Central memory CD4-positive, alpha-beta T cell (primary cell): ENCODE results near the gene SAMD7.

ENCODE experiments used
- DNase-seq: peaks from one replicate; pipeline ENCODE4 v3.0.0; 2022
- total RNA-seq, 3 experiments: gene quantifications; one replicate each; lab custom pipeline; 2026; lab: John Stamatoyannopoulos, UW

The SAMD7 gene
- total RNA-seq = 0 reads per million in 3 experiments

GRCh38 chr3:169911272-169911671 lies at the start of gene SAMD7:
Gene SAMD7, plus strand, starts transcription at chr3:169911572. Its CDS starts 7,927 bp downstream, at chr3:169919499.
- no peak for DNase-seq

GRCh38 chr3:169861871-169862270 lies 49.5 kb upstream of the SAMD7 start:
- no peak for DNase-seq

DNA sequence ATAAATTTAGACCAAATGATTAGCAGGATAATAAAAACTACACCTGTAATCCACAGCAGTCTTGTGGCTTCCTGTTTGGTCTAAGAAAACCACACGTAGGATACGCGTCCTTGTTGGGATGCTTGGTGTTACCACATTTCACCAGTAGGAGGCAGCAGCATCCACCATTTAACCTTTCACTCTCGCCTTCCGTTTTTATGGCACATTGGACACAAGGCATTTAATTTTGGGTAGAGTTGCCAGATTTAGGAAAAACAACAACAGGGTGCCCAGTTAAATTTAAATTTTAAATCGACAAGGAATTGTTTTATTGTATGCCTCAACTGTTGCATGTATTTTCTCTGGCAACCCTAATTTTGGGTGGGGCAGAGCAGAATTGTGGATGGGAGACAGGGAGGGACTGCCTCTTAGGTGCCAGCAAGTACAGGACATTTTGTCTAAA lies 47.9 kb upstream of the SAMD7 start:
- peak; percentile 63 for DNase-seq

DNA sequence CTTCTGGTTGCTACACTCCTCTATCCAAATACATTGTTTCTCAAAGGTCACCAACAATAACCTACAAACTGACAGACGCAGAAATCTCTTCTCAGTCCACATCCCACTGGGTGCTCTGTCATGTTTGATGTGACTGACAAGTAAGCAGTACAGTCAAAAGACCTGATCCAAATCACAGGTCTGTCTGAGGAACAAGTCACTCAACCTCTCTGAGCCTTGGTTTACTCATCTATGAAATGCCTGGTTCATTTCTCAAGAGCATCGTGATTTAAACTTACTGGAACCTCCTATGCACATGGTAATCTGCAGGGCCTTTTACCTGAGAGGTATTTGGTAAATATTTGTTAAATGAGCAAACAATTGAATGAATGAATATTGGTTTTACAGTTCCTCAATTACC lies 47.1 kb upstream of the SAMD7 start:
- no peak for DNase-seq

DNA sequence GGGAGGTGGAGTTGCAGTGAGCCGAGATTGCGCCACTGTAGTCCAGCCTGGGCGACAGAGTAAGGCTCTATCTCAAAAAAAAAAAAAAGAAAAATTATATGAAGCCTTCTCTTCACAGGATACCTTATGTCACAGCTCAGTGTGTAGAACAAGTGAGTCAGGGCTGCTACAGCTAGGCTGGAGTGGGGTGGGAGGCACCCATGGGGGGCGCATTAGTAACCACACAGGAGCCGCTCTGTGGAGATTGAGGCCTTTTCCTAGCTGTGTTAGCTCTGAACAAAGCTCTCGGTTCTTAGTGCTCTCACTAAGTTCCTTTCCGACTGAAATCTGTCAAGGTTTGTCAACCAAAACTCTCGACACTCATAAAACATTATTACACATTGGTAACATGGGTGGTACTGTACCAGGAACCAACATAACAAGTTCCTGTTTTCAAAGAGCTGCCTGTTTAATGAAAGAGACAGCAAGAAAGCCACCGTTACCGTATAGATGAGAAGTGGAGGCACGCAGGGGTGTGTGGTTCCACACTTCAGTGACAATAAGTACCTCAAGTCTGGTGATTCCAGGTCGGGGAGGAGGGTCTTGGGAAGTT lies 46.1 kb upstream of the SAMD7 start:
- no peak for DNase-seq

DNA sequence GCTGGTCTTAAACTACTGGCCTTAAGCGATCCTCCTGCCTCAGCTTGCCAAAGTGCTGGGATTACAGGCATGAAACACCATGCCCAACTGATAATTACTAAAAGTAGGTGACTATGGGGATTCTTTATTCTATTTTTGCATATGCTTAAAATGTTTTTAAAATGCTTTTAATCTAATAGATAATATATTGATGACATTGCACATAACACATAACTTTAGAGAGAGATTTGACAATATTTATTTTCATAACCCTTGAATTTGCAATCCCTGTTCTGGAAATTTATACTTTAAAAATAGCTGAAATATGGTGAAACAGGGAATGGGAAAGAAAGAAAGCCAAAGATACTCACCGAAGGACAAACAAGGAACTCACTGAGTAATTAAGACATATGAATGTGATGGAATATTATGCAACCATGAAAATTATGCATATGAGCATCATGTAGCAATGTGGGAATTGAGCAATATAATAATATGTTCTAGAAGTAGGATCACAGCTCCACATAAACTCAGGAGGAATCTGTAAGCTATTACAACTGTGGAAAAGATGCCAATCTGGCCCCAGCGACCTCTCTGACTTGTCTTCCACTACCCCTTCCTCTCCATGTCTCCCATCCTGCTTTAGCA lies 43.7 kb upstream of the SAMD7 start:
- DNase-seq = no peak

DNA sequence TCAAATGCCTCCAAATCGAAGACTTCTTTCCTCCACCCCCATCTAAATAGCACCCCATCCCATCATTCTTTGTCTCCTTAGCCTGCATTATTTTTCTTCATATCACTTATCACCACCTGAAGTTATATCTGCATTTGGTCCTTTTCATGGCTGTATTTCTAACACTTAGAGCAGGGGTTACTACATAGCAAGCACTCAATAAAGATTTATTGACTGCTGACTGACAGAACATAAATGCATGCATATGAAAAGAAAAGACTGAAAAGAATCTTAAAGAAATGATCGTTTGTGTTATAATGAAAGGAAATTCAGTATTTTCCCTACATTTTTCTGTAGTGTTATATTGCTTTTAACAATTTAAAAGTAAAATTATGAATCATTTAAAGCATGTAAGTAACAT lies 43.0 kb upstream of the SAMD7 start:
- no peak for DNase-seq

GRCh38 chr3:169869484-169870220 lies 41.7 kb upstream of the SAMD7 start, which contains the start of gene LRRC31:
Gene LRRC31, minus strand, starts transcription at chr3:169869935. Its CDS starts 128 bp downstream, at chr3:169869807.
- DNase-seq = no peak

GRCh38 chr3:169871129-169871886 lies 40.1 kb upstream of the SAMD7 start:
- DNase-seq = peak; percentile 7

- DNase-seq = no peak
Observed at GRCh38 chr3:169879013-169879557, 32.3 kb upstream of the SAMD7 start.

DNA sequence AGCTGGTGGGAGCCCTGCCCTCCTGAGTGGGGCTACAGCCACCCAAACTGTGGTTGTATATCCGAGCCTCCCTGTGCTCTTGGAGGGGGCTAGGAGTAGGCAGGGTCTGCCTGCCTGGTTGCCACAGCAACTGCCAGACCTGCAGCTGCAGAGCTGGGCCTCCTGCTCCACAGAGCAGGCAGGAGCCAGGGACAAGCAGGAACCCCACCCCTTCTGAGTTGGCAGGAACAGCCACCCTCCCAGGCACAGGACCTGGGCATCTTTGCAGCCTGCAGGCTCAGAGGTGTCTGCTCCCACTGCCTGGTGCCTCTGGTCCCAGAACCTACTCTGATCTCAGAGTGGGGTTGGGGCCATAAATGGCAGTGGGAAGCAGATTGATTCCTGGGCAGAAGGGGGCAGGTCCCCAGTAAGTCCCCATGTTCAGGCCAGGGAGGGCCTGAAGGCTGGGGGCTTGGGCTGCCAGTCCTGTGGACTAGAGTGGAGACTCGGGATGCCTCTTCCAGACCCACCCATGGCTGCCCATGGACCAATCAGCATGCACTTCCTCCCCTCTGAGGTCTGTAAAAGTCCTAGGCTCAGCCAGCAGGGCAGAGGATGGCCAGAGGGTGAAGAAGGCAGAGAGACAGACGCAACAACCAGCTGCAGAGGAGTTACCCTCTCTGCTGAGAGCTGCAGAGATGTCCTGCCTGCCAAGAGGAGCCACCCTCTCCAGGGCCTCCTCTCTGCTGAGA lies 31.4 kb upstream of the SAMD7 start:
- DNase-seq = no peak

DNA sequence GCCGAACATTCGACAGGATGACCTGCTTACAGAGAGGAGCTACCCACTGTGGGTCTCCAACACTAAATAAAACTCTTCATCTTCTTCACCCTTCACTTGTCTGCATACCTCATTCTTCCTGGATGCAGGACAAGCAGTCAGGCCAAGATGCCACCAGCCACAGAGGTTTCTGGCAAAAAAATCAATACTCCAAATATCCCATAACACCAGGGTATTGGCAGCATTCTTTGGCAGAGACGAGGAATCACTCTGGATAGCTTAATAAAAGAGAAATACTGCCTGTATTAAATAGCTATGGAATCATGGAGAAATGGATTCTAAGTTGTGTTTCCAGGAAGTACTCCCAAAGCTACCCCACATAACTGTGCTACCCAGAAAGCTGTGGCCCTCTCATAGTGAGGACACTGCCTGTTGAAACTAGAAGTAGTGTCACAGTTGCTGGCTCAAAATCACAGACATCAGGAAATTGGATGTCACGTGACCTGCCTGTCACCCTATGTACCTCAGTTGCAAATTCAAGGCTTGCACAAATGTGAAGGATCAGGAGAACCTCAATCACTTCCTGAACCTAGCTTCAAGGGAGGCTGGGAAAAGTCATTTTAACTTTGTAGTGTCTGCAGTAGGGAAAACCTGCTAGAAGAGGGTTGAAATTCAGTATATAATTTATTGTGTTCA lies 30.7 kb upstream of the SAMD7 start:
- no peak for DNase-seq

DNA sequence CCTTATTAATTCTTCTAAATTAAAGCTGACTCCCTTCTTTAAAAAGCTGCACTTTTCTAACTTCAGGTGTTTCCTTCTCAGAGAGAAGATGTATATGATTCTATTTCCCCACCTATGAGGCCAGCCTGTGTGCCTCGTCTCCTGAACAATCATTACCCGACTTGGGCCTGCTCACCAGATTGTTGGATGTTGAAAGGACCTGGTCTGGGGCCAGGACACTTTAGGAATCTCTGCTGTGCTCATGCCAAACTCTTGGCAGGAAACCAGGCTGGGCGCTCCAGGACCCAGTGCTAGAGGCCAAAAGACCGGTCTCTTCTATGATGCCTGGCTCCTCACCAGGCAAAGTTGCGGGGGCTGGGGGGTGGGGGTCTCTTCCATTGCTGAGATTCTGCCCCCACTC lies 24.7 kb upstream of the SAMD7 start:
- DNase-seq = no peak

GRCh38 chr3:169891886-169892285 lies 19.5 kb upstream of the SAMD7 start:
- no peak for DNase-seq

- no peak for DNase-seq
Observed at GRCh38 chr3:169894110-169894509, 17.3 kb upstream of the SAMD7 start.

DNA sequence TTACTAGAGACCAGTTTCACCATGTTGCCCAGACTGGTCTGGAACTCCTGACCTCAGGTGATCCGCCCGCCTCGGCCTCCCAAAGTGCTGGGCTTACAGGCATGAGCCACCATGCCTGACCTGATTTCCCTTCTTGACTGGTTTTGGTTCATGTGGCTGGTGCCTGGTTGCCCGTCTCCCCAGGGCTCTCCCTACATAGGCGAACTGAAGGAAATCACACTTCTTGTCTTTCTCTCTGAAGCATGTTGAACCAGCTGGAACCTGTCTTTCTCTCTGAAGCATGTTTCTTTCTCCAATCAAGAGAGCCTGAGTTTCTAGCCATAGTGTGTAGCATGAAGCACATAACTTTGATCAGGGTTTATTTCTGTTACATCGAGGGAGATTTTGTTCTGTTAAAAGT lies 16.3 kb upstream of the SAMD7 start:
- no peak for DNase-seq

GRCh38 chr3:169897284-169897683 lies 14.1 kb upstream of the SAMD7 start:
- no peak for DNase-seq

GRCh38 chr3:169901453-169901852 lies 9.9 kb upstream of the SAMD7 start:
- no peak for DNase-seq

GRCh38 chr3:169905404-169905803 lies 6.0 kb upstream of the SAMD7 start:
- no peak for DNase-seq

- DNase-seq = no peak
Observed at GRCh38 chr3:169907476-169907875, 3.9 kb upstream of the SAMD7 start.

DNA sequence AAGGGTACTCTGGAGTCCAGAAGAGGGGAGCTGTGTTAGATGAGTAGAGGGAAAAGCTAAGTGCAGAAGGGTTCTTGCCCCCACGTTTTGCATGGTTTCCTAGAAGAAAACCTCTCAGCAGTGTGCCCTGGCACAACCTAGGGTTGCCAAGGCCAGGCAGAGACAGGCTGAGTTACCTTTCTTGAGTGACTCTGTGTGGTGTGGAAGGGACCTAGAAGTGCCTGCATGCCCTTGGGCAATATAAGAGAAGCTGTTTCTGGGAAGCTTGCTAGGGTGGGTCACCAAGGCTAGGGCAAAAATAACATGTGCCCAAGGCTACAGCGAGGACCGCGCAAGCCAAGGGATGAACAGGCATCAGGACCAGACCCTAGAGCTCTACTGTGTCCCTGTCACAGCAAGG lies 3.4 kb upstream of the SAMD7 start:
- DNase-seq = no peak

DNA sequence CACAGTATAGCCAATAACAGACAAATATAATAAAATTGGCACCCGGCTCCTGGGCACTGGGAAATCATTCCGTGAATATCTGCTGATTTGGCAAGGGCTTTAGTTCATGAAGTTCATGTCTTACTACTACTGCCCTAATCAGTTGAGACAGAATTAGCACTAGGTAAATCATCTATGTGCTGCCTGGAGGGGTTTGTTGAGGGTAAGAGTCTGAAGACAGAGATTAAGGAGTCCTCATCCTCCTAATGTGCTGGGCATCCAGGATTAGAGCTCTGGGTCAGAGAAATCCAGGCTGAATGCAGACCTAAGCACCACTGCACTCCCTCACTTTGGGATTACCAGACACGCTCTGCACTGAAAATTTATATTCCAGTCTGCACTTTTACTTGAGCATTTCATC lies 2.0 kb downstream of the SAMD7 start:
- no peak for DNase-seq
